HEK293T (cell line): Measurements from ENCODE around the gene ZC3H12A.

Experiments
- BHLHE40 ChIP-seq: fragments of 450-650 bp; IDR thresholded peaks from 2 replicates; pipeline ENCODE4 v1.6.1; 2016; ENCODE audit warnings: mild to moderate bottlenecking, moderate library complexity, borderline replicate concordance
- ELF4 ChIP-seq: fragments of 450-650 bp; IDR thresholded peaks from 2 replicates; pipeline ENCODE4 v1.6.1; 2017; ENCODE audit warnings: antibody characterized with exemption
- HDGF ChIP-seq: fragments of 450-650 bp; IDR thresholded peaks from 2 replicates; pipeline ENCODE4 v1.6.1; 2017; ENCODE audit warnings: antibody characterized with exemption, borderline replicate concordance
- NFRKB ChIP-seq: fragments of 450-650 bp; IDR thresholded peaks from 2 replicates; pipeline ENCODE4 v1.6.1; 2016; ENCODE audit warnings: mild to moderate bottlenecking, moderate library complexity
- SP1 ChIP-seq: fragments of 450-650 bp; IDR thresholded peaks from 2 replicates; pipeline ENCODE4 v1.6.1; 2017
- SUZ12 ChIP-seq: fragments of 450-650 bp; IDR thresholded peaks from 2 replicates; pipeline ENCODE4 v1.6.1; 2016; ENCODE audit warnings: mild to moderate bottlenecking
- ZNF384 ChIP-seq: fragments of 450-650 bp; IDR thresholded peaks from 2 replicates; pipeline ENCODE4 v1.6.1; 2016

GRCh38 chr1:37442139-37442538, 32.2 kb upstream of the ZC3H12A start:
- TF ChIP-seq ZNF384 (no peak), HDGF (no peak), NFRKB (no peak), ELF4 (no peak), SUZ12 (no peak), SP1 (no peak), BHLHE40 (no peak)
